Panc1 (cell line): ENCODE results near the gene TMEM106C.

Source experiments
- POLR2AphosphoS5 ChIP-seq: IDR thresholded peaks from 2 replicates; pipeline ENCODE4 v1.6.1; 2012; ENCODE audit warnings: mild to moderate bottlenecking, low read depth, low read length, moderate library complexity
- TF ChIP-seq, protein P1 (sequence below), 2 experiments: IDR thresholded peaks; 2 replicates each; pipeline ENCODE4 v1.6.1; 2011 to 2012; ENCODE audit warnings: low read depth in 2 of 2, control low read depth in 1 of 2, low read length in 1 of 2, mild to moderate bottlenecking in 1 of 2, moderate library complexity in 1 of 2; ENCODE audit not compliant: insufficient read depth in 1 of 2
- TF ChIP-seq, protein P2 (sequence below): fragments of 450-650 bp; IDR thresholded peaks from 2 replicates; pipeline ENCODE4 v1.5.1; 2017; ENCODE audit warnings: mild to moderate bottlenecking

DNA sequence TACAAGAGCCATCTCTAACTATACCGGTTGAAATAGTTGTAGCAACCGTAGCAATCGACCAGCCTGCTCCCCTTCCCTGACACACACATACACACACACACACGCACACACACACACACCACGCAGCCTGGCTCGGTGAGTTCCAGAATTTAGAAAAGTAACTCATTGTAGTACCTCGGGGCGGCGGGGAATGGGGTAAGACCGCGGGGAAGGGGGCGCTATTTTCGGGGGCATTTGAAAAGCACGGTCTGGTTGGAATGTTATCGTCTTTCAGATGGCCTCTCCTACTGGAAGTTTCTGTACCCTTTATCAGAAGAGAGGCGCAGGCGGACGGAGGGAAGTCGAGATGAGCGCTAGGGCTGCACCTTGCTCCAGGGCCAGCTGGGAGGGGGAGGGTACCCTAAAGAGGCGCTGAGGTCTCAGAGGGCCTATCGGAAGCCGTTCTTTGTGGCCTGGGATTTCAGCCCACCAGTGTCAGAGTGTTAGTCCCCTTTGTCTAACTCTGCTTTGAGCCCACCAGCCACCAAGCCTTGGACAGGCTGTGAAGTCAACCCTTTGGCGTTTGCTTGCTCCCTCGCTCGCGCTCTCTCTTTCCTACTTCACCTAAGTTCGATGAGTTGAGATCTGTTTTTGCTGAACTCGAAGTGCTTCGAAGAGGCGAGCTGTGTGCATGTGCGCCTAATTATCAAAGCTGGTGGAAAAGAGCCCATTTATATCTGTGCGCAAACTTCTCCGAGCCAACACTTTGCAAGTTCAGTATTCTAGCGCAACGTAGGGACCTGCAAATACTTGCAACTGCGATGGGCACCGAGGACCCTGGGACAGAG lies 40.0 kb downstream of the TMEM106C start:
- TF ChIP-seq, protein P1, sequence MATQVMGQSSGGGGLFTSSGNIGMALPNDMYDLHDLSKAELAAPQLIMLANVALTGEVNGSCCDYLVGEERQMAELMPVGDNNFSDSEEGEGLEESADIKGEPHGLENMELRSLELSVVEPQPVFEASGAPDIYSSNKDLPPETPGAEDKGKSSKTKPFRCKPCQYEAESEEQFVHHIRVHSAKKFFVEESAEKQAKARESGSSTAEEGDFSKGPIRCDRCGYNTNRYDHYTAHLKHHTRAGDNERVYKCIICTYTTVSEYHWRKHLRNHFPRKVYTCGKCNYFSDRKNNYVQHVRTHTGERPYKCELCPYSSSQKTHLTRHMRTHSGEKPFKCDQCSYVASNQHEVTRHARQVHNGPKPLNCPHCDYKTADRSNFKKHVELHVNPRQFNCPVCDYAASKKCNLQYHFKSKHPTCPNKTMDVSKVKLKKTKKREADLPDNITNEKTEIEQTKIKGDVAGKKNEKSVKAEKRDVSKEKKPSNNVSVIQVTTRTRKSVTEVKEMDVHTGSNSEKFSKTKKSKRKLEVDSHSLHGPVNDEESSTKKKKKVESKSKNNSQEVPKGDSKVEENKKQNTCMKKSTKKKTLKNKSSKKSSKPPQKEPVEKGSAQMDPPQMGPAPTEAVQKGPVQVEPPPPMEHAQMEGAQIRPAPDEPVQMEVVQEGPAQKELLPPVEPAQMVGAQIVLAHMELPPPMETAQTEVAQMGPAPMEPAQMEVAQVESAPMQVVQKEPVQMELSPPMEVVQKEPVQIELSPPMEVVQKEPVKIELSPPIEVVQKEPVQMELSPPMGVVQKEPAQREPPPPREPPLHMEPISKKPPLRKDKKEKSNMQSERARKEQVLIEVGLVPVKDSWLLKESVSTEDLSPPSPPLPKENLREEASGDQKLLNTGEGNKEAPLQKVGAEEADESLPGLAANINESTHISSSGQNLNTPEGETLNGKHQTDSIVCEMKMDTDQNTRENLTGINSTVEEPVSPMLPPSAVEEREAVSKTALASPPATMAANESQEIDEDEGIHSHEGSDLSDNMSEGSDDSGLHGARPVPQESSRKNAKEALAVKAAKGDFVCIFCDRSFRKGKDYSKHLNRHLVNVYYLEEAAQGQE (IDR thresholded peaks at IDR 0.05; ENCODE audit: insufficient read depth in 1 of 2, low read depth in 2 of 2, low read length in 1 of 2) = no peak
- TF ChIP-seq, protein P2, sequence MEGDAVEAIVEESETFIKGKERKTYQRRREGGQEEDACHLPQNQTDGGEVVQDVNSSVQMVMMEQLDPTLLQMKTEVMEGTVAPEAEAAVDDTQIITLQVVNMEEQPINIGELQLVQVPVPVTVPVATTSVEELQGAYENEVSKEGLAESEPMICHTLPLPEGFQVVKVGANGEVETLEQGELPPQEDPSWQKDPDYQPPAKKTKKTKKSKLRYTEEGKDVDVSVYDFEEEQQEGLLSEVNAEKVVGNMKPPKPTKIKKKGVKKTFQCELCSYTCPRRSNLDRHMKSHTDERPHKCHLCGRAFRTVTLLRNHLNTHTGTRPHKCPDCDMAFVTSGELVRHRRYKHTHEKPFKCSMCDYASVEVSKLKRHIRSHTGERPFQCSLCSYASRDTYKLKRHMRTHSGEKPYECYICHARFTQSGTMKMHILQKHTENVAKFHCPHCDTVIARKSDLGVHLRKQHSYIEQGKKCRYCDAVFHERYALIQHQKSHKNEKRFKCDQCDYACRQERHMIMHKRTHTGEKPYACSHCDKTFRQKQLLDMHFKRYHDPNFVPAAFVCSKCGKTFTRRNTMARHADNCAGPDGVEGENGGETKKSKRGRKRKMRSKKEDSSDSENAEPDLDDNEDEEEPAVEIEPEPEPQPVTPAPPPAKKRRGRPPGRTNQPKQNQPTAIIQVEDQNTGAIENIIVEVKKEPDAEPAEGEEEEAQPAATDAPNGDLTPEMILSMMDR = no peak; the same call in 1 of the 2 replicates
- TF ChIP-seq POLR2AphosphoS5 = no peak
